ENCODE data around the gene IPPK.

IPPK gene

GRCh38 chr9:92671323-92671722 lies 1.4 kb upstream of the IPPK start:
- Histone ChIP-seq H3K27ac (ENCODE audit: low read depth, low read length) (no peak overlapping the region), H3K4me1 (ENCODE audit: control insufficient read depth, low read length) (peaks cover 20% of the 10 kb centered on the region), H3K9me3 (ENCODE audit: control insufficient read depth, insufficient read depth, low read length) (no peaks in the 10 kb centered on the region), H3K27me3 (ENCODE audit: control insufficient read depth, low read length) (no peaks in the 10 kb centered on the region), H3K79me2 (ENCODE audit: control insufficient read depth, low read length) (peaks cover 49% of the 10 kb centered on the region), H3K9me2 (replicated peaks; ENCODE audit: control insufficient read depth, low read length) (no peaks in the 10 kb centered on the region), H3F3A (ENCODE audit: control insufficient read depth, insufficient read depth) (no peaks in the 10 kb centered on the region), H3K4me3 (ENCODE audit: low read length) (peak overlapping the region; percentile 90), H3K4me2 (ENCODE audit: low read length) (peak overlapping the region; percentile 76), H3K36me3 (ENCODE audit: control insufficient read depth, low read length) (peaks cover 15% of the 10 kb centered on the region), H4K20me1 (ENCODE audit: control insufficient read depth, insufficient read depth, low read depth, low read length) (peaks cover 5% of the 10 kb centered on the region; the same call in 1 of the 2 replicates)
- TF ChIP-seq CTCF (IDR thresholded peaks at IDR 0.05; ENCODE audit: low read depth, low read length, poor library complexity, severe bottlenecking) = no peak
- TF ChIP-seq EZH2phosphoT487 (IDR thresholded peaks at IDR 0.05; ENCODE audit: borderline replicate concordance, low read length) = no peak

GRCh38 chr9:92669527-92669889 lies 423 bp downstream of the IPPK start:
- H3K4me3 ChIP-seq (ENCODE audit: low read length) = peak overlapping the region; percentile 90
- H4K20me1 ChIP-seq (ENCODE audit: control insufficient read depth, insufficient read depth, low read depth, low read length) = peaks cover 10% of the 10 kb centered on the region; the same call in 1 of the 2 replicates
- H3K27me3 ChIP-seq (ENCODE audit: control insufficient read depth, low read length) = no peaks in the 10 kb centered on the region
- TF ChIP-seq CTCF (IDR thresholded peaks at IDR 0.05; ENCODE audit: low read depth, low read length, poor library complexity, severe bottlenecking) (no peak), EZH2phosphoT487 (IDR thresholded peaks at IDR 0.05; ENCODE audit: borderline replicate concordance, low read length) (no peak)
- no peaks in the 10 kb centered on the region for H3K9me2 ChIP-seq (replicated peaks; ENCODE audit: control insufficient read depth, low read length)
- H3K4me1 ChIP-seq (ENCODE audit: control insufficient read depth, low read length) = peaks cover 28% of the 10 kb centered on the region
- peaks cover 5% of the 10 kb centered on the region; the same call in 1 of the 2 replicates for H3F3A ChIP-seq (ENCODE audit: control insufficient read depth, insufficient read depth)
- no peak overlapping the region for H3K27ac ChIP-seq (ENCODE audit: low read depth, low read length)
- H3K36me3 ChIP-seq (ENCODE audit: control insufficient read depth, low read length) = peaks cover 17% of the 10 kb centered on the region
- peak overlapping the region; percentile 100 for H3K4me2 ChIP-seq (ENCODE audit: low read length)
- no peaks in the 10 kb centered on the region for H3K9me3 ChIP-seq (ENCODE audit: control insufficient read depth, insufficient read depth, low read length)
- H3K79me2 ChIP-seq (ENCODE audit: control insufficient read depth, low read length) = peaks cover 65% of the 10 kb centered on the region

- H3K27ac ChIP-seq (ENCODE audit: low read depth, low read length) = no peak overlapping the region
- TF ChIP-seq CTCF (IDR thresholded peaks at IDR 0.05; ENCODE audit: low read depth, low read length, poor library complexity, severe bottlenecking) = no peak
- TF ChIP-seq EZH2phosphoT487 (IDR thresholded peaks at IDR 0.05; ENCODE audit: borderline replicate concordance, low read length) = no peak
- peaks cover 5% of the 10 kb centered on the region; the same call in 1 of the 2 replicates for H3F3A ChIP-seq (ENCODE audit: control insufficient read depth, insufficient read depth)
- no peaks in the 10 kb centered on the region for H3K9me2 ChIP-seq (replicated peaks; ENCODE audit: control insufficient read depth, low read length)
- H3K27me3 ChIP-seq (ENCODE audit: control insufficient read depth, low read length) = no peaks in the 10 kb centered on the region
- no peaks in the 10 kb centered on the region for H3K9me3 ChIP-seq (ENCODE audit: control insufficient read depth, insufficient read depth, low read length)
- peak overlapping the region; percentile 100 for H3K4me2 ChIP-seq (ENCODE audit: low read length)
- peaks cover 70% of the 10 kb centered on the region for H3K79me2 ChIP-seq (ENCODE audit: control insufficient read depth, low read length)
- peaks cover 10% of the 10 kb centered on the region; the same call in 1 of the 2 replicates for H4K20me1 ChIP-seq (ENCODE audit: control insufficient read depth, insufficient read depth, low read depth, low read length)
- peaks cover 29% of the 10 kb centered on the region for H3K4me1 ChIP-seq (ENCODE audit: control insufficient read depth, low read length)
- H3K4me3 ChIP-seq (ENCODE audit: low read length) = peak overlapping the region; percentile 90
- H3K36me3 ChIP-seq (ENCODE audit: control insufficient read depth, low read length) = peaks cover 17% of the 10 kb centered on the region
Measured at GRCh38 chr9:92668746-92669526, 995 bp downstream of the IPPK start.

Data from DOHH2 (cell line).